ENCODE results near the gene TUB.

DNA sequence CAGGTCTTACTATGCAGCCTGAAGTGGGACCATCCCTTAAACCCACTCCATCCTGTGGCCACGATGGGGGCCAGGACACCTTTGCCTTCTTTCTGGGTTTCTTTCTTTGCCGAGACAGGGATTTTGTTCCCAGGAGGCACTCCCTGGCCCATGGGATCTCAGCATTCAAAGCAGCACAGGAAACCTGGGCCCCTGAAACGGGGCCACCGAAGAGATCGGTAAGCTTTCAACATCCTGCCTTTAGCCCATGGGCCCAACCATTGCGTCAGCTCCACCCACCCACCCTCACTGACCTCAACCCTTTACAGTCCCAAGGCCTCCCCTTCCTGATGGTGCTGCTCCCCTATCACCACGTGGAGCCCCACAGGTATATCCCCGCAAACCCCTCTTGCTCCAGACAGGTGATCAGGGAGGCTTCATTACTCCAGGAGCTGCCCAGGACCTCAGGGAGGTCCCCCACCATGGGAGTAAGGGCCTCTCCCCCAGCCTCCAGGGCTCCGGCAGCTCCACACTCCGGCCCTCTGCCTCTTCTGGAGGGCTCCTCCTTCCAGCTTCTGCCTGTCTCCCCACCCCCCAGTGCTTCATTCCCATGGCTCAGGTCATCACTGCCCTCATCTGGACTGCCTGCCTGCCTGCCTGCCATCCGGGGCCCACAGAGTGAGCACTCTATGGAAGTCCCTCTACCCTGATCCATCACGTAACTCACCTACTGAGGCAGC, 42.0 kb upstream of the TUB start:
- TF ChIP-seq ZNF430 (CRISPR knock-in tag; IDR thresholded peaks at IDR 0.05), result no peak
- TF ChIP-seq, protein P1, sequence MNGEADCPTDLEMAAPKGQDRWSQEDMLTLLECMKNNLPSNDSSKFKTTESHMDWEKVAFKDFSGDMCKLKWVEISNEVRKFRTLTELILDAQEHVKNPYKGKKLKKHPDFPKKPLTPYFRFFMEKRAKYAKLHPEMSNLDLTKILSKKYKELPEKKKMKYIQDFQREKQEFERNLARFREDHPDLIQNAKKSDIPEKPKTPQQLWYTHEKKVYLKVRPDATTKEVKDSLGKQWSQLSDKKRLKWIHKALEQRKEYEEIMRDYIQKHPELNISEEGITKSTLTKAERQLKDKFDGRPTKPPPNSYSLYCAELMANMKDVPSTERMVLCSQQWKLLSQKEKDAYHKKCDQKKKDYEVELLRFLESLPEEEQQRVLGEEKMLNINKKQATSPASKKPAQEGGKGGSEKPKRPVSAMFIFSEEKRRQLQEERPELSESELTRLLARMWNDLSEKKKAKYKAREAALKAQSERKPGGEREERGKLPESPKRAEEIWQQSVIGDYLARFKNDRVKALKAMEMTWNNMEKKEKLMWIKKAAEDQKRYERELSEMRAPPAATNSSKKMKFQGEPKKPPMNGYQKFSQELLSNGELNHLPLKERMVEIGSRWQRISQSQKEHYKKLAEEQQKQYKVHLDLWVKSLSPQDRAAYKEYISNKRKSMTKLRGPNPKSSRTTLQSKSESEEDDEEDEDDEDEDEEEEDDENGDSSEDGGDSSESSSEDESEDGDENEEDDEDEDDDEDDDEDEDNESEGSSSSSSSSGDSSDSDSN (CRISPR knock-in tag; IDR thresholded peaks at IDR 0.05), result no peak

All from HepG2 (cell line).